ENCODE data around the gene ATOSA. TPM values are rescaled to one million over a fixed set of nuclear protein-coding genes. Genes with fewer than 3 reads are reported as not detected.
A peak's percentile ranks its signal among the peaks of the same experiment; 100 is the strongest.

Gene ATOSA
- total and polyA plus RNA-seq, 12 donors = 8.7 to 98.1 (median 30.3) TPM

GRCh38 chr15:52642386-52643361, 36.5 kb downstream of the ATOSA start:
- H3K9me3 ChIP-seq = no peaks in the 10 kb centered on the region
- WGBS, 2 donors = 67 to 68% methylated on average over 5 of the region's 5 CpGs
- peaks cover 3 to 20% (median 17%) of the 10 kb centered on the region in 9 donors for H3K4me1 ChIP-seq
- H3K36me3 ChIP-seq = peaks cover 0 to 78% (median 13%) of the 10 kb centered on the region in 9 donors
- no peak overlapping the region for H3K4me3 ChIP-seq
- TF ChIP-seq CTCF (IDR thresholded peaks at IDR 0.05) = no peak
- ATAC-seq (peak in 6 of 8 donors; percentile 33 to 66 (median 52)), DNase-seq (no peak)
- intact Hi-C loops (cut with DNase I) = no loop called here
- peak overlapping the region in 7 of 10 donors; percentile 5 to 56 (median 32) for H3K27ac ChIP-seq
- H3K27me3 ChIP-seq = no peaks in the 10 kb centered on the region

- WGBS, 2 donors = 93 to 95% methylated on average over 2 of the region's 2 CpGs
- no peak overlapping the region for H3K4me3 ChIP-seq
- DNase-seq = no peak
- H3K36me3 ChIP-seq = peaks cover 0 to 96% (median 19%) of the 10 kb centered on the region in 9 donors
- H3K4me1 ChIP-seq = peaks cover 0 to 4% (median under 1%) of the 10 kb centered on the region in 9 donors
- no peaks in the 10 kb centered on the region for H3K27me3 ChIP-seq
- TF ChIP-seq CTCF (IDR thresholded peaks at IDR 0.05) = no peak
- no peaks in the 10 kb centered on the region for H3K9me3 ChIP-seq
- ATAC-seq = no peak
- intact Hi-C loops (cut with DNase I) = no loop called here
- no peak overlapping the region for H3K27ac ChIP-seq
These were observed 42.7 kb downstream of the ATOSA start for GRCh38 chr15:52636459-52636858.

GRCh38 chr15:52635908-52636307, 43.3 kb downstream of the ATOSA start:
- intact Hi-C loops (cut with DNase I) = no loop called here
- no peak for ATAC-seq
- no peak for DNase-seq
- H3K36me3 ChIP-seq = peaks cover 0 to 96% (median 14%) of the 10 kb centered on the region in 9 donors
- WGBS, 2 donors = 97 to 100% methylated on average over 1 of the region's 1 CpG
- H3K4me1 ChIP-seq = no peaks in the 10 kb centered on the region
- no peak overlapping the region for H3K4me3 ChIP-seq
- TF ChIP-seq CTCF (IDR thresholded peaks at IDR 0.05) = no peak
- no peak overlapping the region for H3K27ac ChIP-seq
- no peaks in the 10 kb centered on the region for H3K27me3 ChIP-seq
- H3K9me3 ChIP-seq = no peaks in the 10 kb centered on the region

Other genes starting within 250 kb of the ATOSA start
- 10 to 100 TPM in 1 of 10 donors, 1 to 10 TPM in 9; 5.0 to 15.7 (median 6.9) TPM for gene MYO5A, start 150.5 kb downstream of the ATOSA start, total RNA-seq
- 1 to 10 TPM; 3.1 to 3.7 TPM for gene MYO5A, start 150.5 kb downstream of the ATOSA start, polyA plus RNA-seq
- gene ARPP19, start 110.4 kb downstream of the ATOSA start, total RNA-seq = 100 to 1,000 TPM; 121 to 166 (median 147) TPM
- 10 to 100 TPM; 20.1 to 60.4 TPM for gene ARPP19, start 110.4 kb downstream of the ATOSA start, polyA plus RNA-seq
- under 1 TPM in 1 of 10 donors, not detected in 9; 0.20 TPM for gene ONECUT1, start 110.9 kb upstream of the ATOSA start, total RNA-seq
- gene ONECUT1, start 110.9 kb upstream of the ATOSA start, polyA plus RNA-seq = not detected